H1 (cell line): ENCODE data around the gene DUSP10. TPM values are rescaled to one million over a fixed set of nuclear protein-coding genes. Genes with fewer than 3 reads are reported as not detected.

Experiments used
- CTCF ChIA-PET: fragments of 300-600 bp; sonication (Branson Sonifier 250); formaldehyde crosslinking; loops from one replicate; lab custom pipeline; 2021; ENCODE audit not compliant: partially characterized antibody; lab: Charles Lee
- POLR2A ChIA-PET: fragments of 300-600 bp; sonication (Branson Sonifier 250); formaldehyde crosslinking; loops from one replicate; lab custom pipeline; 2021; ENCODE audit warnings: inconsistent platforms; ENCODE audit not compliant: partially characterized antibody; lab: Charles Lee
- DNase-seq, 2 experiments: peaks; one replicate each; pipeline versions ENCODE4 v3.0.0 to v3.0.0-alpha.2; 2010 to 2022; ENCODE audit warnings: low spot score in 2 of 2, low read depth in 1 of 2, mixed read lengths in 1 of 2
- FAIRE-seq: peaks from 2 replicates; lab custom pipeline; 2011; peaks lifted over from hg19 to GRCh38; lab: Jason Lieb, UNC
- H2AFZ ChIP-seq: 2 replicates; pipeline ENCODE4 v1.8.1; 2012; ENCODE audit warnings: low read length, inconsistent platforms
- H2AK5ac ChIP-seq: 2 replicates; pipeline ENCODE4 v1.6.1; 2013; ENCODE audit warnings: low read depth, low read length
- H2BK120ac ChIP-seq: replicated peaks from 2 replicates; pipeline ENCODE3; 2013; ENCODE audit warnings: low read depth, low read length, inconsistent platforms
- H2BK12ac ChIP-seq: 2 replicates; pipeline ENCODE4 v1.6.1; 2013; ENCODE audit warnings: low read depth, low read length
- H2BK15ac ChIP-seq: 2 replicates; pipeline ENCODE4 v1.6.1; 2013; ENCODE audit warnings: low read length
- H2BK20ac ChIP-seq: 2 replicates; pipeline ENCODE4 v1.6.1; 2013; ENCODE audit warnings: low read length
- H2BK5ac ChIP-seq: 2 replicates; pipeline ENCODE4 v1.6.1; 2013; ENCODE audit warnings: low read depth, low read length
- H3K14ac ChIP-seq: 2 replicates; pipeline ENCODE4 v1.6.1; 2013; ENCODE audit warnings: inconsistent platforms; ENCODE audit not compliant: insufficient read length
- H3K18ac ChIP-seq: 2 replicates; pipeline ENCODE4 v1.6.1; 2013; ENCODE audit warnings: low read length; ENCODE audit errors: extremely low read depth
- H3K23ac ChIP-seq: 2 replicates; pipeline ENCODE4 v1.6.1; 2013; ENCODE audit warnings: inconsistent platforms; ENCODE audit not compliant: insufficient read length
- H3K23me2 ChIP-seq: 2 replicates; pipeline ENCODE4 v1.6.1; 2013; ENCODE audit warnings: low read depth, low read length
- H3K27ac ChIP-seq: 2 replicates; pipeline ENCODE4 v1.6.1; 2011; ENCODE audit warnings: low read depth, low read length, inconsistent platforms
- H3K27me3 ChIP-seq, 4 experiments: replicated peaks in 1 of 4; 1 replicate in 1 of 4; 2 replicates in 3 of 4; pipeline versions ENCODE4 v1.6.1 to v1.8.1; 2011 to 2013; ENCODE audit warnings: low read length in 3 of 4, mild to moderate bottlenecking in 3 of 4, inconsistent platforms in 2 of 4, mixed read lengths in 2 of 4, moderate library complexity in 1 of 4; ENCODE audit not compliant: control insufficient read depth in 3 of 4, insufficient read depth in 3 of 4; ENCODE audit errors: extremely low read depth in 1 of 4
- H3K36me3 ChIP-seq, 4 experiments: 2 replicates each; pipeline versions ENCODE4 v1.6.1 to v1.8.1; 2011 to 2013; ENCODE audit warnings: mild to moderate bottlenecking in 4 of 4, low read length in 3 of 4, moderate library complexity in 2 of 4, control low read depth in 1 of 4, inconsistent platforms in 1 of 4; ENCODE audit not compliant: insufficient read depth in 4 of 4, control insufficient read depth in 2 of 4
- H3K4ac ChIP-seq: replicated peaks from 2 replicates; pipeline ENCODE3; 2013; ENCODE audit warnings: low read length, low read depth, mixed read lengths, inconsistent platforms; ENCODE audit not compliant: insufficient read length
- H3K4me1 ChIP-seq, 4 experiments: replicated peaks in 1 of 4; 1 replicate in 1 of 4; 2 replicates in 3 of 4; pipeline versions ENCODE4 v1.6.1 to v1.8.1; 2011 to 2013; ENCODE audit warnings: low read length in 3 of 4, inconsistent platforms in 2 of 4, mixed read lengths in 1 of 4; ENCODE audit not compliant: insufficient read depth in 4 of 4, control insufficient read depth in 3 of 4
- H3K4me2 ChIP-seq, 2 experiments: 2 replicates each; pipeline versions ENCODE4 v1.6.1 to v1.8.1; 2011 to 2013; ENCODE audit warnings: low read depth in 2 of 2, low read length in 2 of 2, control low read depth in 1 of 2, inconsistent platforms in 1 of 2, mild to moderate bottlenecking in 1 of 2; ENCODE audit not compliant: insufficient read depth in 1 of 2
- H3K4me3 ChIP-seq, 4 experiments: fragments of 200-600, 300-600 bp in 1 of 4; sonication (generic), shearing (Covaris generic), sonication (Bioruptor Twin) in 1 of 4; 2 replicates each; pipeline versions ENCODE4 v1.5.1 to v1.8.1; 2011 to 2016; ENCODE audit warnings: low read length in 4 of 4, low read depth in 3 of 4, control low read depth in 2 of 4, inconsistent platforms in 2 of 4, mild to moderate bottlenecking in 2 of 4, mixed read lengths in 1 of 4, moderate library complexity in 1 of 4; ENCODE audit not compliant: insufficient read depth in 2 of 4; ENCODE audit errors: extremely low read depth in 1 of 4
- H3K56ac ChIP-seq: replicated peaks from 2 replicates; pipeline ENCODE3; 2013; ENCODE audit warnings: low read depth, mild to moderate bottlenecking, mixed read lengths, low read length, inconsistent platforms; ENCODE audit not compliant: insufficient read length
- H3K79me1 ChIP-seq: 2 replicates; pipeline ENCODE4 v1.6.1; 2013; ENCODE audit warnings: low read depth, low read length, control low read depth
- H3K79me2 ChIP-seq, 2 experiments: 2 replicates each; pipeline versions ENCODE4 v1.6.1 to v1.8.1; 2012 to 2013; ENCODE audit warnings: low read length in 2 of 2, mild to moderate bottlenecking in 2 of 2, inconsistent platforms in 1 of 2; ENCODE audit not compliant: insufficient read depth in 2 of 2, control insufficient read depth in 1 of 2
- H3K9ac ChIP-seq, 4 experiments: replicated peaks in 1 of 4; 1 replicate in 1 of 4; 2 replicates in 3 of 4; pipeline versions ENCODE4 v1.6.1 to v1.8.1; 2011 to 2013; ENCODE audit warnings: low read depth in 3 of 4, low read length in 3 of 4, control low read depth in 2 of 4, mild to moderate bottlenecking in 2 of 4, moderate library complexity in 2 of 4, inconsistent platforms in 1 of 4; ENCODE audit errors: extremely low read depth in 1 of 4
- H3K9me3 ChIP-seq, 2 experiments: 2 replicates each; pipeline versions ENCODE4 v1.6.1 to v1.8.1; 2012 to 2013; ENCODE audit warnings: mild to moderate bottlenecking in 2 of 2, moderate library complexity in 2 of 2, control low read depth in 1 of 2, inconsistent platforms in 1 of 2, low read depth in 1 of 2, low read length in 1 of 2, mixed read lengths in 1 of 2; ENCODE audit not compliant: insufficient read depth in 2 of 2
- H4K20me1 ChIP-seq, 2 experiments: replicated peaks in 1 of 2; 2 replicates each; pipeline versions ENCODE3 to v1.8.1; 2011 to 2013; ENCODE audit warnings: inconsistent platforms in 2 of 2, low read length in 2 of 2, mild to moderate bottlenecking in 1 of 2; ENCODE audit not compliant: insufficient read depth in 2 of 2, control insufficient read depth in 1 of 2
- H4K5ac ChIP-seq: 2 replicates; pipeline ENCODE4 v1.6.1; 2013; ENCODE audit warnings: low read length, low read depth, mixed read lengths, inconsistent platforms; ENCODE audit not compliant: insufficient read length
- H4K8ac ChIP-seq: 2 replicates; pipeline ENCODE4 v1.8.0; 2013; ENCODE audit warnings: mild to moderate bottlenecking, moderate library complexity, low read length, inconsistent platforms; ENCODE audit not compliant: insufficient read depth; ENCODE audit errors: extremely low read depth
- H4K91ac ChIP-seq: replicated peaks from 2 replicates; pipeline ENCODE3; 2013; ENCODE audit warnings: low read length, mixed read lengths, inconsistent platforms; ENCODE audit not compliant: insufficient read length
- BRCA1 ChIP-seq: IDR thresholded peaks from 2 replicates; pipeline ENCODE4 v1.6.1; 2012; ENCODE audit warnings: low read depth, low read length, improper control_type of control experiment
- CEBPB ChIP-seq: IDR thresholded peaks from 2 replicates; pipeline ENCODE4 v1.6.1; 2012; ENCODE audit warnings: low read depth, low read length
- HDAC6 ChIP-seq: IDR thresholded peaks from one replicate; pipeline ENCODE4 v1.7.1; 2012; ENCODE audit warnings: low read depth, mild to moderate bottlenecking, inconsistent platforms, low read length, moderate library complexity
- NRF1 ChIP-seq: IDR thresholded peaks from 2 replicates; pipeline ENCODE4 v1.6.1; 2011; ENCODE audit warnings: mild to moderate bottlenecking, low read depth, low read length, improper control_type of control experiment
- PHF8 ChIP-seq: fragments of 200-600 bp; sonication (generic); conservative IDR thresholded peaks from 2 replicates; pipeline ENCODE4 v1.7.1; 2012; ENCODE audit warnings: low read depth, mild to moderate bottlenecking, inconsistent platforms, low read length, moderate library complexity
- SIN3A ChIP-seq, 2 experiments: IDR thresholded peaks in 1 of 2; conservative IDR thresholded peaks in 1 of 2; 2 replicates each; pipeline ENCODE4 v1.6.1; 2011 to 2012; ENCODE audit warnings: low read length in 2 of 2, improper control_type of control experiment in 1 of 2, low read depth in 1 of 2, mild to moderate bottlenecking in 1 of 2
- SIX5 ChIP-seq: IDR thresholded peaks from 2 replicates; pipeline ENCODE4 v1.6.1; 2011; ENCODE audit warnings: mild to moderate bottlenecking, low read depth, low read length
- TBP ChIP-seq: IDR thresholded peaks from 2 replicates; pipeline ENCODE4 v1.6.1; 2011; ENCODE audit warnings: low read depth, low read length, improper control_type of control experiment
- WGBS, 2 experiments: shearing (Covaris generic) in 1 of 2; methylation state at CpG; one replicate each; pipeline versions ENCODE4 v1.1.6 to v1.1.7; 2013 to 2015; ENCODE audit warnings: low lambda C conversion rate in 2 of 2, mixed read lengths in 2 of 2, inconsistent platforms in 1 of 2, low coverage in 1 of 2, missing lambda C conversion rate in 1 of 2; ENCODE audit not compliant: insufficient replicate concordance in 2 of 2, insufficient coverage in 1 of 2, insufficient read length in 1 of 2; ENCODE audit errors: extremely low coverage in 1 of 2, missing lambda C conversion rate in 1 of 2; 5-methylcytosine and 5-hydroxymethylcytosine counted together
- polyA plus RNA-seq, 7 experiments: library from polyadenylated mRNA; depleted of rRNA in 3 of 7; stranded (reverse) in 5 of 7; unstranded in 2 of 7; fragments of >200 nt in 5 of 7; fragments of 200-250 nt in 2 of 7; gene quantifications; 1 replicate in 5 of 7; 2 replicates in 1 of 7; 4 replicates in 1 of 7; pipeline versions ENCODE4 v1.2.1 to v1.2.3, GENCODE V29; 2011 to 2013; ENCODE audit warnings: missing spikeins in 2 of 7, mixed read lengths in 2 of 7
- total RNA-seq: library from RNA; stranded (reverse); fragmentation: NEBNext Ultra II Directional; extraction: Animal tissue kit (Norgen Biotek cat#: 25700); gene quantifications from 2 replicates; pipeline ENCODE4 v1.2.1, GENCODE V29; 2021

Gene DUSP10
- total and polyA plus RNA-seq, 2 of the 8 experiments (the other 6 are each of a cell fraction or from before 2014, with no cell fraction given) = 1.2 TPM

GRCh38 chr1:221743416-221744208 is 1.7 kb upstream of the DUSP10 start:
- Histone ChIP-seq H3K23me2 (peaks cover 15% of the 10 kb centered on the region), H2BK5ac (no peak overlapping the region), H3K4ac (no peak overlapping the region), H2BK12ac (no peak overlapping the region; the same call in 1 of the 2 replicates), H2BK15ac (no peak overlapping the region; the same call in 1 of the 2 replicates), H3K4me1 (peaks cover 5 to 13% (median 8%) of the 10 kb centered on the region in 4 experiments), H3K4me3 (peak overlapping the region; percentile 49 to 78 (median 60)), H3K79me1 (no peaks in the 10 kb centered on the region), H4K91ac (no peak overlapping the region), H3K9ac (no peak overlapping the region; a peak in 2 of 7 replicates), H4K20me1 (peaks cover 0 to 7% of the 10 kb centered on the region in 2 experiments), H3K23ac (no peak overlapping the region), H2AFZ (no peak overlapping the region; the same call in 1 of the 2 replicates), H3K79me2 (no peaks in the 10 kb centered on the region), H2AK5ac (no peak overlapping the region), H3K27ac (no peak overlapping the region), H3K36me3 (no peaks in the 10 kb centered on the region), H4K8ac (no peak overlapping the region), H3K14ac (no peak overlapping the region), H3K18ac (peak overlapping the region; percentile 13), H2BK20ac (no peak overlapping the region), H3K56ac (no peak overlapping the region), H2BK120ac (no peak overlapping the region), H4K5ac (no peak overlapping the region), H3K27me3 (peaks cover 6 to 27% (median 23%) of the 10 kb centered on the region in 4 experiments), H3K9me3 (no peaks in the 10 kb centered on the region), H3K4me2 (peak overlapping the region; percentile 96 to 99)
- TF ChIP-seq NRF1 (no peak), BRCA1 (no peak), HDAC6 (no peak), TBP (no peak), PHF8 (no peak), SIN3A (conservative IDR thresholded peaks at IDR 0.05 in 1 of 2, IDR thresholded peaks at IDR 0.05 in 1 of 2; ENCODE audit: low read depth in 1 of 2, low read length in 2 of 2) (0 out of 4 replicates have a peak, but pooled peaks of 1 of the 2 experiments have one; percentile 8), CEBPB (no peak), SIX5 (no peak)
- ChIA-PET POLR2A (interaction anchor here (1.3 to 3.0 kb wide), 2 partner anchors 12 to 28 kb away, joined by 3 to 13 read pairs; no protein-coding TSS in a partner anchor), CTCF (interaction anchor here (0.7 to 1.5 kb wide), 14 partner anchors 12 to 712 kb away, joined by 3 to 5 read pairs (median 3); no protein-coding TSS in a partner anchor)
- WGBS, 2 experiments = 34% methylated on average over 16 of the region's 16 CpGs; no CpG with 5 or more reads in 1 of the 2 experiments
- no peak for FAIRE-seq
- DNase-seq = peak in 1 of 2 experiments; percentile 21
